Brain microvascular endothelial cell (primary cell): ENCODE data around the gene BRCC3.
A peak's percentile ranks its signal among the peaks of the same experiment; 100 is the strongest.

ENCODE experiments used
- DNase-seq: peaks from one replicate; pipeline ENCODE4 v3.0.0-alpha.2; 2020
- H3K27ac ChIP-seq: fragments of 250-450 bp; sonication (Bioruptor Pico); 2 replicates; pipeline ENCODE4 v1.5.1; 2020; ENCODE audit warnings: mild to moderate bottlenecking, moderate library complexity
- H3K27me3 ChIP-seq: fragments of 250-450 bp; sonication (Bioruptor Pico); replicated peaks from 2 replicates; pipeline ENCODE4 v1.5.1; 2020; ENCODE audit warnings: mild to moderate bottlenecking
- H3K36me3 ChIP-seq: fragments of 250-450 bp; sonication (Bioruptor Pico); replicated peaks from 2 replicates; pipeline ENCODE4 v1.5.1; 2020; ENCODE audit warnings: mild to moderate bottlenecking
- H3K4me3 ChIP-seq: 2 replicates; pipeline ENCODE4 v1.5.1; 2011; ENCODE audit warnings: low read depth, mild to moderate bottlenecking, control low read depth, low read length, moderate library complexity
- CTCF ChIP-seq: IDR thresholded peaks from 2 replicates; pipeline ENCODE4 v1.5.1; 2011; ENCODE audit warnings: low read depth, mild to moderate bottlenecking, moderate library complexity, low read length, control low read depth, inconsistent platforms; ENCODE audit errors: missing control alignments
- in situ Hi-C: cut with HindIII; loops from 2 replicates; pipeline ENCODE4 v1.10.0; 2017; ENCODE audit warnings: low sequenced_read_pairs, low pct_ligation_motif_present

The BRCC3 gene

DNA sequence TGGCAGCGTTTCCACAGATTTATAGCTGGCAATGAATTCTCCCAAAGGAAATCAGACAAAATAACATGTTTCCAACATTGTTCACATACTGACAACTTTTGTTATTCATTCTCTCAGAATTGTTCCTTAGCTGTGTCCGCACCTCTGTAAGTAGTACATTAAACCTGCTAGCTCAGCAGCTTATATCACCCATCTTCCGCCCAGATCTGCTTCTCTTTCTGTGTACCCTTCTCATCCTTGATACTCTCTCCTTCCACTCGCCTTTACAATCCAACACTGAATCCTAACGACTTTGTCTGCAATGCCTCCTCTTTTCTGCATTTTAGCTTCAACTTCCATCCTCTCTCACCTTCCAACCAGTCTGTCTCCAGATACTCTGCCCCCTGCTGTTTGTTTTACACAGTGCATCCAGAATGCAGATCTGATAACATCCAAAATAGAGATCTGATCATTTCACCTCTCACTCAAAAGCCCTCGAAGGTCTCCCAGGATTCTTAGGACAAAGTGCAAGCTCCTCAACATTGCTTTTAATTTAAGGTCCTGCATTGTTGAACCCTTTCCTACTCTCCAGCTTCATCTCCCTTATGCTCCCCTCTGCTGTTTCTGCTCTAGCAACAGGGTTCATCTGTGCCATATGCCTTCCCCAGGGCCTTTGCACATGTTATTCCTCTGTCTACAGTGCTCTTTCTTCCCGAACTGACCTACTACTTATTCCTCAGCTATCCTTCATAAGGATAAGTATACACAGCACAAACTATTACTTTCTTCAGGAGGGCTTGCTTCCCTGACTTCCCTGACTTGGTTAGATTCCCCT lies 77.6 kb downstream of the BRCC3 start:
- H3K27ac ChIP-seq = no peak overlapping the region
- no peak overlapping the region for H3K4me3 ChIP-seq
- peak; percentile 62 for TF ChIP-seq CTCF
- in situ Hi-C loops = no loop called here
- H3K36me3 ChIP-seq = no peaks in the 10 kb centered on the region
- H3K27me3 ChIP-seq = no peaks in the 10 kb centered on the region
- DNase-seq = peak; percentile 13

GRCh38 chrX:155169881-155170280 lies 98.6 kb downstream of the BRCC3 start:
- in situ Hi-C loops = no loop called here
- TF ChIP-seq CTCF = no peak
- H3K27ac ChIP-seq = no peak overlapping the region
- no peak overlapping the region for H3K4me3 ChIP-seq
- H3K36me3 ChIP-seq = no peaks in the 10 kb centered on the region
- H3K27me3 ChIP-seq = no peaks in the 10 kb centered on the region
- DNase-seq = no peak
